ENCODE data around the gene EFHC1.

DNA sequence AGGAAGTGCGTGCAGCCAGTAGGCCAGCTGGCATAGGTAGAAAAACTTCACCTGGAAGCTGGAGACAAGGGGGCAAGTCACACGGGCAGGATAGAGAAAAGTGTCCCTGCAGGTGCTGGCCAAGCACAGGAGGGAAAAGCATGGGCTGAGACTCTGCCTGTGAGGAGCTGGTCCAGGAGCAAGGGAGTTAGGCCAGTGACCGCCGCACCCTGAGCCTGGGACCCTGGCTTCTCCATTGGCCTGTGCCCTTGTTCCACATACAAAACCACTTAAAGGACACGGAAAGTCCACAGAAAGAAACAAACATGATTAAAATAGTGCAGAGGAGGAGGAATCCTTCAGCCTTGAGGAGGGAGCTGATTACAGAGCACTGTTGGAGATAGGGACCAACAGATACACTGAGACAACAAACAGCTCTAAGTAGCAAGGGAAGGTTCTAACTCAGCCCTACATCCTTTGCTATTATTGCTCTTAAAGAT, 88.2 kb downstream of the EFHC1 start:
- TF ChIP-seq, protein P1, sequence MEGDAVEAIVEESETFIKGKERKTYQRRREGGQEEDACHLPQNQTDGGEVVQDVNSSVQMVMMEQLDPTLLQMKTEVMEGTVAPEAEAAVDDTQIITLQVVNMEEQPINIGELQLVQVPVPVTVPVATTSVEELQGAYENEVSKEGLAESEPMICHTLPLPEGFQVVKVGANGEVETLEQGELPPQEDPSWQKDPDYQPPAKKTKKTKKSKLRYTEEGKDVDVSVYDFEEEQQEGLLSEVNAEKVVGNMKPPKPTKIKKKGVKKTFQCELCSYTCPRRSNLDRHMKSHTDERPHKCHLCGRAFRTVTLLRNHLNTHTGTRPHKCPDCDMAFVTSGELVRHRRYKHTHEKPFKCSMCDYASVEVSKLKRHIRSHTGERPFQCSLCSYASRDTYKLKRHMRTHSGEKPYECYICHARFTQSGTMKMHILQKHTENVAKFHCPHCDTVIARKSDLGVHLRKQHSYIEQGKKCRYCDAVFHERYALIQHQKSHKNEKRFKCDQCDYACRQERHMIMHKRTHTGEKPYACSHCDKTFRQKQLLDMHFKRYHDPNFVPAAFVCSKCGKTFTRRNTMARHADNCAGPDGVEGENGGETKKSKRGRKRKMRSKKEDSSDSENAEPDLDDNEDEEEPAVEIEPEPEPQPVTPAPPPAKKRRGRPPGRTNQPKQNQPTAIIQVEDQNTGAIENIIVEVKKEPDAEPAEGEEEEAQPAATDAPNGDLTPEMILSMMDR (conservative IDR thresholded peaks at IDR 0.05; ENCODE audit: low read length): no peak
- TF ChIP-seq EZH2phosphoT487 (IDR thresholded peaks at IDR 0.05; ENCODE audit: borderline replicate concordance): no peak

Measured in Loucy (cell line).